ENCODE measurements around the gene ALDH8A1.
"Not testable (repeated sequence)": the region's sequence is repeated elsewhere in the genome, so short reads cannot be mapped to it uniquely, and the experiment has no call there.

Gene ALDH8A1

DNA sequence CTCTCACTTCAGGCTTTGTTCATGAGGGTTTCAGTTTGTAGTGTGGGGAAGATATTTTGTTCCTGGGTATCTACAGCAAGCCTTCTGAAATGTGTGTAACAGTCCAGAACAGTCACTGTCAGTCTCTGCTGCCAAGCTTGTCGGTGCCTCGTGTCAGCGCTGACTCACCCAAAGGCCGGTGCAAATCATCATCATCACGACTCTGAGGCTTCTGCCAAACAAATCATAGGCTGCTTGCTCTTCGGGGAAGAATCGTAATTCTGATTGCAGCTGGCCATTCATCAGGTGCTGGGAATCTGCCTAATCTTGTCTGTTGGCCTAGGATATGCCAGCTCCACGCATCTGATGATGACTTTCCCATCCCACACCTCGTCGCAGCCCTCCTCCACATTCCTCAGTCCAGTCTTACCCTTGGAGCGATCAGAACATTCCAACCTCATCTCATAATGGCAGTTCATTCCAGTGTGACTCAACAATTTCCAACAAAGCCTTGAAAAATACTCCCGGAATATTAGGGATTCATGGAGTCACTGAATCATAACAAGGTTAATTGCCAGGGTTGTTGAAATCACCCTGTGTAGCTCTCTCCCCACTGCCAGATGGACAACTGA is 40.9 kb downstream of the ALDH8A1 start:
- DNase-seq: no peak

DNA sequence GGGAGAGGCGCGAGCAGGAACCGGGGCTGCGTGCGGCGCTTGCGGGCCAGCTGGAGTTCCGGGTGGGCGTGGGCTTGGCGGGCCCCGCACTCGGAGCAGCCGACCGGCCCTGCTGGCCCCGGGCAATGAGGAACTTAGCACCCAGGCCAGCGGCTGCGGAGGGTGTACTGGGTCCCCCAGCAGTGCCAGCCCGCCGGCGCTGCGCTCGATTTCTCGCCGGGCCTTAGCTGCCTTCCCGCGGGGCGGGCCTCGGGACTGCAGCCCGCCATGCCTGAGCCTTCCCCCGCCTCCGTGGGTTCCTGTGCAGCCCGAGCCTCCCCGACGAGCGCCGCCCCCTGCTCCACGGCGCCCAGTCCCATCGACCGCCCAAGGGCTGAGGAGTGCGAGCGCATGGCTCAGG is 45.2 kb downstream of the ALDH8A1 start:
- DNase-seq: not testable (repeated sequence)

DNA sequence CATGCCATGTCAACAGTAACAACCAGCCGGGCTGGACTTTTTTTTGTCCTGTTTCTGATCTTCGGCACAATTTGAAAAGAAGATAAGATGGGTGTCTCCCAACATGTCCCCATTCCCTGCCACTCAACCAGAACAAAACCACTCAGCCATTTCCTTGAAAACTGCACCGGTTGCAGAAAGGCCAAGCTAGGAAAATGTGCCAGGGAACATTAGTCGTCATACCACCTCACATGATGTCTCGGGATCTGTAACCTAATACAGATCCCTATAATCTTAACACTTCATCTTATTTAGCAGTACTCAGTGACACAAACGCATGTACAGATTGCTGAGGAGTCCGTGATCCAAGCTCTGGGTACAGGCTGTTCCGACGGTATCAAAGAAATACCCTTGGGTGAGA is 46.5 kb downstream of the ALDH8A1 start:
- DNase-seq: no peak

DNA sequence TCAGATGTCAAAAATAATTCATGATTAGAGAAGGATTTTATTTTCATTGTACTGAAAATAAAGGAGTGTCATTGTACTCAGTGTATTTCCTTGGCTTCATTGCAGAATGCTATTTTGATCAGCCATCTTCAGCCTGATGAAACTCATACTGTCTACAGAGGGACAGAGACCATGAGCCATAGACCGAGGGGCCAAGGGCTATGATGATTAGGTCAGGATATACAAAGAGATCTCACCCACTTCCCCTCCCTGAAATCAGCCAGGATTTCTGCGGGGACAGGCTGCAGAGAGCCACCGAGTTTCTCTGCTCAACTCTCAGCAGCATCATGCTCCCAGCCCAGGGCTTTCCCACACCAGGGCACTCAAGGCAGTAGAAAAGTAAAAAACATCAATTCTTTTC is 47.0 kb downstream of the ALDH8A1 start:
- no peak for DNase-seq

DNA sequence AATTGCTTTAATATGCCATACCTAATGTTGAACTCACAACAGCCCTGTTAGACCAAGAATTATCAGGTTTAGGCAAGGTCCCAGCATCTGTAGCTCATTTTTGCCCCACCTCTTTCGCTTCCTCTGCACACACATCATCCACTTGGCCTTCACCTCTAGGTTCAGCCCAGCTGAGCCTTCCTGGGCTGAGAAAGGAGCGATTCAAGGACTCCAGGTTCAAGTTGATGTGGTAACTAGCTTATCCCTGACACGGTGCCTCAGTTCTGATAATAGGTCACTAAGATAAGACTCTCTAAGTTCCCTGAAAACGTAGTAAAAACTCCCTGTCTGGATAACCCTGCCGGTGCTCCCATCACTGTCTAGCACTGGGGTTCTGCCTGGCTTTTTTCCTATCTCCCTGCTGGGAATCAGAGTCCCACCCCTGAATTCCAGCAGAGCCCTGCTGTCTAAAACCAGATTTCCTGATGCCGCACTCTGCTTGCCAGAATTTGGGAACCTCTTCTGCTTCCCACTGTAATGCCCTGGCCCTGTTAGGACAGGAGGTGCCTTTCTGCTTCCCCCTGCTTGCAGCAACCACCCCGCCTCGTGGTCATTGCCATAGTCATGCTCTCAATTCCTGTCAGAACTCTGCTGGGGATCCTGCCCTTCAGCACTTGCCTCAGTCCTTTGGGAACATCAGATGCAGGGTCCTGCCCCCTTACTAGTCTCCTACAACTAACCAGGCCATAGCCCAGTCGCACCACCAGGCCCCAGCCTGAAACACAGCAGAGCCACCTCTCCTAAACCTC is 47.6 kb downstream of the ALDH8A1 start:
- DNase-seq: no peak

DNA sequence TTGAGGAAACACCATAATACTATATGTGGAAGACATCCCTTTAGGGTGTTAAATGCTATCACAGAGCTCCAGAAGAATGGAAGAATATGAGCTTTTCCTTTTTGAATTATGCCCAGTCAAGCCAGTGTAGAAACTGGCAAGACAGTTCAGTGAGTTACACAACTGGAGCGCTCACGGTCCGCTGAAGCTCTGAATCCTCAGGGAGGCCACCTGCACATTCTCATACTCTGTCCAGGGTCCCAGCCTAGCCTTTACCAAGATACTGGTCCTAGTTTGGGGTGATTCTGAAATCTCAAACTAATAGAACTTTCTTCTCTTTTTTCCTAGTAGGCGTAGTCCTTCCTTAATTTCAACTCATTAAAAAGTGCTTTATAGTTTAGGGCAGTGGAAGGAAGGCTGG is 51.3 kb downstream of the ALDH8A1 start:
- DNase-seq: no peak

DNA sequence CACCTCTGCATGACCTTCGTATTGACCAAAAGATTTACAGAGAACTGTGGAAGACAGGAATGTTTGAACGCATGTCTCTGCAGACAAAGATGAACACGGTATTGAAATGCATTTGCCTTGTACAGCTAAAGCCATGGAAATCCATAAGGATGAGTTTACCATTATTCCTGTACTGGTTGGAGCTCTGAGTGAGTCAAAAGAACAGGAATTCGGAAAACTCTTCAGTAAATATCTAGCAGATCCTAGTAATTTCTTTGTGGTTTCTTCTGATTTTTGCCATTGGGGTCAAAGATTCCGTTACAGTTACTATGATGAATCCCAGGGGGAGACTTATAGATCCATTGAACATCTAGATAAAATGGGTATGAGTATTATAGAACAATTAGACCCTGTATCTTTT is 51.7 kb downstream of the ALDH8A1 start:
- not testable (repeated sequence) for DNase-seq

DNA sequence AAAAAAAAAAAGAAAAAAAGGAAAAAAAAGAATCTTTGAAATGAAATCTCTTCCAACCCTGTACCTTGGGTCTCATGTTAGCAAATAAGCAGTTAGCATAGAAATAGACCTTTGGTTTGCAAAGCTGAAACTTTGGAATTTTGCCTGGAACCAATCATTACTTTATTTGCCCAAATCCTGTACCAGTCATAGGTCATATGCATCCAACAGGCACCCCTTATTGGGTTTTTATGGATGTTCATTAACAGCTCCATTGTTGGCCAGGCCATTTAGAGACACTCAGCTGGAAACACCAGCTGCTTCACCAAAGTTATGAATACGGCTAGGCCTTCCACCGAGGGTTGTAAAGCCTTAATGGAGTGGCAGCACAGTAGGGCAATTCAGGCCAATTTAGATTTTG is 53.0 kb downstream of the ALDH8A1 start:
- no peak for DNase-seq

DNA sequence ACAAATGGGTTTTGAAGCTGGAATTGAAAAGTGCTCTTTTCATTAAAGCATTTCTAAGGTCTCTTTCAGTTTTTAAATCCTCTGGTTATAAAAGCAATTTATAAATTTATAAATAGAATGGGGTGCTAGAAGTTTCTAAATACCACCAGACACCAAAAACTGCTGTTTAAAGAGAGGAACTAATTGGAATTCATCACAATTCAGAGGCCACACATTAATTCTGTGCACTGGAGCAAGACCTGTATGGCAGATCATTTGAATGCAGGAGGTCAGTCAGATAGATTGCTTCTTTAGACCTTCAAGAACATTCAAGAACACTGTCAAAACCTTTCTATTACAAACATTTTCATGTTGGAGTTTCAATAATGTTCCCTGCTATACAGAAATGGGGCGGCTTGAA is 55.1 kb downstream of the ALDH8A1 start:
- DNase-seq: no peak

DNA sequence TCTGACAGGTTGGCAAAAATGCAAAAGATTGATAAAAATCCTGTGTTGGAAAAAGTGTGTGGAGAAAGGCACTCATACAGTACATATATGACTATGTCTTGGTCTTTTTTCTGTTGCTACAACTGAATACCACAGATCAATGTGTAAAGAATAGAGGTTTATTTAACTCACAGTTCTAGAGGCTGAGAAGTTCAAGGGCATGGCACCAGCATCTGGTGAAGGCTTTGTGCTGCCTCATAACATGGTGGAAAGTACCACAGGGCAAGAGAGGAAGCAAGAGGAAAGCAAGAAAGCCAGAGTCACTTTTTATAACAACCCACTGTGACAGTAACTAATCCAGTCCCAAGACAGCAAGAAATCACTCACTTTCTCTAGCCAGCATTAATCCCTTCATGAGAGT is 57.5 kb downstream of the ALDH8A1 start:
- DNase-seq: no peak

DNA sequence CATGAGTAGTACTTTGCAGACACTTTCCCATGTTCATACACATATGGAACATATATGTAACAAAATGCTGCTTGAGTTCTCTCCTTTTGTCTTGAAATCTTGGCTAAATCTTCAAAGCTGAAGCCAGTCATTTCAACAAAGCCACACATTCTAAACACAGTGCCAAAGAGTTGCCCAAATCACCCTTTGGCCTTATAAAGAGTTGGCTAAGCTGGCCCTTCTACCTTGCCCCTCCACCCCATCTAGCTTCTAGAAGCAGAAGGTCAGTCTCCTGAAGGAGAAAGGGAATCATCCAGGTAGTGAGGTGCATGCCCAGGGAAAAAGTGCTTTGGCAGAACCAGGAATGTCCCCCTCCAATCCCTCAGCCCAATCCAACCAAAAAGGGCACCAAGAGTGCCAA is 58.3 kb downstream of the ALDH8A1 start:
- no peak for DNase-seq

DNA sequence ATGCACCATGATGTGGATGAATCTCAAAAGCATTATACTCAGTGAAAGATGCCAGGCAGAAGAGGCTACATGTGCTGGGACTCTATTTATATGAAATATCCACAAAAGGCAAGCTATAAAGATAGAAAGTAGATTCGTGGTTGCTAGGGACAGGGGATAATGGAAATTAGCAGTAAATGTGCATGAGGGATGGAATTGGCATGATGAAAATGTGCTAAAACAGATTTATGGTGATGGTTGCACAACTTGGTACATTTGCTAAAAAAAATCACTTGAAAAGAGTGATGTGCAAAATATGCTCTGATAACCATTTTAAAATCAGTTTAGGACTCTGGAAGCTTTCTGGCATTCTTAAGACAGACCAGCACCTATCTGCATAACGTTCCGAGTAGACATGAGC is 61.6 kb downstream of the ALDH8A1 start:
- DNase-seq: no peak

DNA sequence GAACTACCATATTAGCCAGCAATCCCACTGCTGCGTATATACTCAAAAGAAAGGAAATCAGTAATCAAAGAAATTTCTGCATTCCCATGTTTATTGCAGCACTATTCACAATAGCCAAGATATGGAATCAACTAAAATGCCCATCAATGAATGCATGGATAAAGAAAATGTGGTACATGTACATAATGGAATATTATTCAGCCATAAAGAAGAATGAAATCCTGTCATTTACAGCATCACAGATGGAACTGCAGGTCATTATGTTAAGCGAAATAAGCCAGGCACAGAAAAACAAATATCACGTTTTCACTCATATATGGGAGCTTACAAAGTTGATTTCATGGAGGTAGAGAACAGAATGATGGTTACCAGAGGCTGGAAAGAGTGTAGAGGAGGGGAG is 65.1 kb downstream of the ALDH8A1 start:
- DNase-seq: no peak

DNA sequence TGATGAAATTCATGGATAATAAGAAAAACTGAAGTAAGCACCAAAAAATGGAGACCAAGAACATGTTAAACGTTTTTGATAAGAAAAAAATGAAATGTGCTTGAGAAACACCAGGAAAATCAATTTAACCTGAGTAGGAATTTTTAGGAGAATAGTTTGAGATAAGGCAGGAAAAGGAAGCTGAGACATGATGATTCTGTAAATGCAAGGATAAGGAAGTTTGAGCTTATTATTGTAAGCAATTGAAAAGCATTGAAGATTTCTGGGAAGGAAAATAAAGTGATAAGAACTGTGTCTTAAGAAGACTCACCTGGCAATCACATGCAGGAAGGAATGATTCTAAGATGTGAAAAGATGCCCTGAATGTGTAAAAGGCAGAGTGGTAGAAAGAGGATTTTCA is 66.6 kb downstream of the ALDH8A1 start:
- DNase-seq: no peak

DNA sequence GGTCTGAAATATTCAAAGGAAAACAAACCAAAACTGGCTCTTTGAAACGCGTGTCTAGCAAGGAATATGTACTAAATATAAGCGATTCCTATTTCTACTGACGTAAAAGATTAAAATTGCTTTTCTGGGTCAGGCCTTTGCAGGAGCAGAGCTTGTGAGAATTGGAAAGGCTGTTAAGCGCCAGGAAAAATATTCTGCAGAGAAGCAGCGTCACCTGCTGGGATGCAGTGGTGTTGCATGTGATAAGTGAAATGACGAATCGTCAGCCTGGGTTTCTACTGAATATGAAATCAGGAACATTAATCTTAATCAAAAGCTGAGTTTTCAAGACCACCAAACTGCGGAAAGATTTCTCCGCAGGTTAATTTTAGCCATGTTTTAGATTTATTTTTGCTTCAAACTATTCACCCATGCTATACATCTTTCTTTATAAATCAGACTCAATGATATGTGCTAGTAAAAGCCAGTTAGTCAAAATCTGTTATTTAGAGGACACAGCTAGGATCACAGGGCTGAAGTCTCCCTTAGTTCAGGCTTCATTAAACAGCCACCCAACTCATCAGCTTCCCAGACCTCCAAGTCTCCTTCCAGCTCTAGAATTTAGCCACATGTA is 67.4 kb downstream of the ALDH8A1 start:
- DNase-seq: peak; percentile 14

DNA sequence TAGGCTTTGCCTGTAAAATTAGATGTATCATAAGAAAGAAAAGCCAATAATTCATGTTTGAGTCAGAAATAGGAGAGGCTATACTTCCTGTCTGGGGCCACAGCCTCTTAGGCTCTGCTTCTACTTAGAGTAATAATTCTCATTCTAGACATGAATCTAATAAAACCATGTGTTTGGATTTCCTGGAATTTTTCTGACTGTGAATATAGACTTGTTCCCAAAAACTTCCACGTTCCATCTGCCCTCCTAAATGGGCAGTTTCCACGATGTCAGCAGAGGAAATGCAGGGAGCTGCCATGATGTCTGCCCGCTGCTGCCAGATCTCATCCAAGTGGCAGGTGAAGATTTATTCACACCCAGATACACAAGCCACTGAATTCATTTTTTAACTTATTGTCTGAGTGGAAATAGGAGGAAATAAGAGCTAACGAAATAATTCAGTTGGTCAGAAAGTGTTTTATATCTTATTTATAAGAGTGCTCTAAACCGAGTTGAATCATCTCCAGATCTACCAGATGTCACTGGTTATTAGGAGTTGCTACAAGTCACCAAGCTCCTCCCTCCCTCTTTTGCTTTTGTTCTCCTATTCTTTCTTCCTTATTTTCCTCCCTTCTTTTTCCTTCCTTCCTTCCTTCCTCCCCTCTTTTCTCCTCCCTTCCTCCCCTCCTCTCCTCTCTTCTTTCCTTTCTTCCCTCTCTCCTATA is 69.3 kb downstream of the ALDH8A1 start:
- DNase-seq: no peak

DNA sequence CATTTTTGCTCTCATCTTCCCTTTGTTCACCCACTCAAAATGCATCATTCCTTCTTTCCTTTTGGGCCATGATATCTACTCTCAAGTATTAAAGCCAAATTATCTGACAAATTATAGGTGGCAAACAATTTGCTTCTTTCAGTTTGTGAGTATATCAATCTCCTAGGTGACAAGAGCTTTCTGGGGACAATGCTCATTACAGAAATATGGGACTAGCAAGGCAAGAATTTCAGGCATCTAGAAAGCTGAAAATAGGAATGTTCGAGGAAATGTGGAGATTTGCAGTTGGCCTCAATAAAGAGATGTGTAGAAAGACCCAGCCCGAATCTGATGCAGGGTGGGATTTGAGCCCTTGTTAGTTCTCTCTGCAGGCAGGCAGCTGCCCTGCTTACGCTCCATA is 71.8 kb downstream of the ALDH8A1 start:
- no peak for DNase-seq

DNA sequence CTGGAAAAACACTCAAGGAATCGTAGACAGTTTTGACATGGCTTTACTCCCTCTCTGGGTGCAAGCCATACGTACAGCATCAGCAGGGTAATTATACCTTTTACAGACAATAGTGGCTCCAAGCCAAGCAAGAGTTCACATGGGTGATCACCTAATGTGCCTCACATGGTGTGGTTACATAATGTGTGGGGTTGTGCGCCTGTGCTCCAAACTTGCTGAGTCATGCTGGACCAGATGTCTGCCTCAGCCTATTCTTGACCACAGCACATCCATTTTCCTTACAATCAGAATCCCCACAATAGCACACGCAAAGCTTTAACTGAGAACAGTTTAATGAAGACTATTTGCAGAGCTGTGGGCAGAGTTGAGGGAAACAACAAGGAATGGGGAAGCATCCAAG is 74.5 kb downstream of the ALDH8A1 start:
- DNase-seq: no peak

DNA sequence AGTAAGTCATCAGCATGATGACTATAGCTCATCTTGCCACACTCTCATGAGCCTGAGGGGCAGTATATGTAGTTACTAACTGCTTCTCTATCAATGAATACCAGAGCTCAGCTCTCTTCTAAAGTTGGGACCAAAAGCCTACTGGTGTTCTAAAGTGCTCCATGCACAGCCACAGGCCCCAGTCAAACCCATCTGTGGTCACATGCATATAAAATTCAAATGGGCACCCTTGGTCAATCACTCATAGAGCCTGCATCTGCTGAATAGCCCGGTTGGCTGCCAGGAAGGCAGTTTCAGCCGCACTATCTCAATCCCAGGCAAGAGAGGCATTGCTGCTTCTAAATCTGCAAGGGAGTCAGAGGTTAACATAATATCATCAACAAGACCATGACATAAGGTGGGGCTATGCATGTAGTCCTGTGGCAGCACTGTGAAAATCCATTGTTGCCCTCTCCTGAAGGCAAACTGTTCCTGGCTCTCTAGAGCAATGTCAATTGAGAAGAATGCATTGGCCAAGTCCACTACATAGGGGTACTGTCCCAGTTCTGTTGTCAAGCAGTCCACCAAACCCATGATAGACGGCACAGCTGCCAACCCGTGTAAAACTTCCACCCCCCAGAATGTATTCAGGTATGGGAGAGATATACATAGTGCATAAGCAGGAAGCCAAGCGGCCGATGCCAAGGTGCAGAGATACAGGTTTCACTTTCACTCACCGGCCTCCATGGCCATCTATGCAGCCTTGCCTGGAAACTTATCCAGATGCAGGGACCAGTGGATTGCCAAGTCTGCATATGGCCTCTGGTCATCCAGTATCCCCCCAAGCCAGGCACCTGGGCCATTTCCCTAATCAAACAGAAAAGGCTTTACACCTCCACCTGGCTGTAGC is 76.2 kb downstream of the ALDH8A1 start:
- DNase-seq: no peak

DNA sequence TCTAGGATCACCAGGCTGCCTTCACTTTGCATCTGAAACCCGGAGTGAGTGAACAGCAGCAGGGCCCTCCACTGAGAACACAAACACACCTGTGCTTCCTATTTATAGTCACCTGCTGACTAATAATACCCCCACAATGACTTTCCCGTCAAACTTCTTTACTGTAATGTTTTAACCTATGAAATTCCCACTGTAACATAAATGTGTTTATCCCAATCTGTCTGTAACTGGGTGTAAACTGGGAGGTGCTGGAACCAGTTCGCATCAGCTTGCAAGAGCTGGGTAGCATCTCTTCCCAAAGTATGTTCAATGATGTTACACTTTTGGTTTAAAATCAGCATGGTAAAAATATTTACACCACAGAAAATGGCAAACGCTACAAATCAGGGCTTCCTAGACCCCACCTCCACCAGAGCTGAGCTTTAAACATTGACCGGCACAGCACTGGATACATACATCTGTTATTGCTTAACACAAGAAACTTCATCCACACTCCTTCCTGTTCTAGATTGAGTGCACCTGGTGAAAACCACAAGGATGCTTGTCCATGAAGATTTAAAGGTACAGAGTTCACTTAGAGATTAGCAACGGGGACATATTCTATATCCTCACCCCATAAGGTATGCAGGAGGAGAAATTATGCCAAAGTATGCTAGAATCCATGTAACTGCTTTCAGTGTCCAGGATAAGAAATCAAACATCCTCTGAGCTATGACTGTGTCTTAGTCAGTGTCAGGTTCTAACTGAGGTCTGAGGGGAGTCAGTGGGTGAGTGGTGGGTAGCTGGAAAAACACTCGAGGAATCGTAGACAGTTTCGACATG is 79.0 kb downstream of the ALDH8A1 start:
- no peak for DNase-seq

DNA sequence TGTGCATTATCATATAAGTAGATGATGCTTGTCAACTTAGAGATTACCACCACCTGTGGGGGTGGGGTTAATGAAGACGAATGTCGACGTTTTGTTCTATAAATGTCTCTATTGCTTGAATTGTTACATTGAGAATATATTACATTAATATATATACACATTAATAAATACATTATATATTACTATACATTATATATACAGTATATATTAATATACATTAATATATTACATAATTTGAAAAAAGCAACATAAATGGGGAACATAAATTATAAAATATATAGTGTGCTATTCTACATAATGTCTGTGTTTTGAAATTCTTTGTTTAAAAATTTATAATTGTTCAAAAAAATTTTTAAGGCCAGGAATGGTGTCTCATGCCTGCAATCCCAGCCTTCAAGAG is 81.1 kb downstream of the ALDH8A1 start:
- DNase-seq: no peak

Data from CD4-positive, alpha-beta T cell treated with Interferon gamma for 1 hour (primary cell).